Measurements from ENCODE around the gene LDAH.
A peak's percentile ranks its signal among the peaks of the same experiment; 100 is the strongest.

The LDAH gene

GRCh38 chr2:20677301-20678085 is 145.4 kb downstream of the LDAH start:
- in situ Hi-C loops (cut with MboI; ENCODE audit: low sequenced_read_pairs, unreplicated experiment): no loop called here

DNA sequence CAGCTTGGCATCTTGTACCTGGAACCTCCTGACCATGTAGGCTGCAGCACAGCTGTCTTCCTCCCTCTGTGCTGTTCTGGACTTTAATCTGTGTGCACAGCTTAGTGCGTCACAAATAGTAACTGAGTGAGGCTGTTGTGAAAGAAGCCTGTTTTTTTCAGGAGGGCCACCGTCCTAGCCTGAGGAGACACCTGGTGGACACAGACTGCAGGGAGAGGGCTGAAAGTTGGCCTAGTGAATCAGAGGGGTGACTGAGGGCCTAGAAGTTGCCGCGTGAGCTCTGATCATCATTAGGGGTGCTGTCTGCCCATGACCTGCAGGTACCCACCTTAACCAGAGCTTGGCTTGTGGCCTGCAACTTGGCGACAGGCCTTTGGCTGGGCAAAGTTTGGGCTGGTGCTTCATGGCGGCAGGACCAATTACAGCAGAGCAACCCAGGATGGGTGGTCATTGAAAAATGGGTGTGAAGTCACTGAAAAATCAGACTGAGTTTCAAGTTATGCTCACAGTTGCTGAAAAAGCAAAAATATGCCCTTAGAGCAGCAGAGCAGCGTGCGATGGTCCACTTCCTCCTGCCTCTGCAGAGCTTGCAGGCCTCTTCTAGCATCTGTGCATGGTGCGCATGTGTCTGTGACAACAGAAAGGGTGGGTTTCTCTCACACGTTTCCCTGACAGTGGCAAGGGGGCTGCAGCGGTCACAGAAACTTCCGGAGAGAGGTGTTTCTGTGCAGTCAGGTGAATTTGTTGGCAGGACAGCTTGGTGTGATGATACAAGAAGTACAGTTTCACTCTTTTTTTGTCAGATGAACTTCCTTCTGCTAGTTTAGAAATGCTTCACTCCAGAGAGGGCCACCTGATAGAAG is 146.3 kb downstream of the LDAH start:
- no peak for TF ChIP-seq CTCF (IDR thresholded peaks at IDR 0.05; ENCODE audit: borderline replicate concordance, control extremely low read depth, extremely low read depth, insufficient read depth, missing control alignments)
- in situ Hi-C loops (cut with MboI; ENCODE audit: low sequenced_read_pairs, unreplicated experiment): no loop called here
- peak; percentile 51 for DNase-seq (ENCODE audit: low spot score)

More at GRCh38 chr2:20677301-20678085, 145.4 kb downstream of the LDAH start:
- DNase-seq (ENCODE audit: low spot score): peak; percentile 49
- TF ChIP-seq CTCF (IDR thresholded peaks at IDR 0.05; ENCODE audit: borderline replicate concordance, control extremely low read depth, extremely low read depth, insufficient read depth, missing control alignments): no peak

- in situ Hi-C loops (cut with MboI; ENCODE audit: low sequenced_read_pairs, unreplicated experiment): no loop called here
- TF ChIP-seq CTCF (IDR thresholded peaks at IDR 0.05; ENCODE audit: borderline replicate concordance, control extremely low read depth, extremely low read depth, insufficient read depth, missing control alignments): no peak
- peak; percentile 60 for DNase-seq (ENCODE audit: low spot score)
Measured at GRCh38 chr2:20675701-20676352, 147.1 kb downstream of the LDAH start.

GRCh38 chr2:20674974-20675679 is 147.8 kb downstream of the LDAH start:
- no peak for TF ChIP-seq CTCF (IDR thresholded peaks at IDR 0.05; ENCODE audit: borderline replicate concordance, control extremely low read depth, extremely low read depth, insufficient read depth, missing control alignments)
- in situ Hi-C loops (cut with MboI; ENCODE audit: low sequenced_read_pairs, unreplicated experiment): no loop called here
- DNase-seq (ENCODE audit: low spot score): peak; percentile 7

- in situ Hi-C loops (cut with MboI; ENCODE audit: low sequenced_read_pairs, unreplicated experiment): no loop called here
- TF ChIP-seq CTCF (IDR thresholded peaks at IDR 0.05; ENCODE audit: borderline replicate concordance, control extremely low read depth, extremely low read depth, insufficient read depth, missing control alignments): no peak
Measured at GRCh38 chr2:20674309-20674965, 148.5 kb downstream of the LDAH start.

More at GRCh38 chr2:20674309-20674965, 148.5 kb downstream of the LDAH start:
- DNase-seq (ENCODE audit: low spot score): no peak

Data from GM13976 (cell line).